SW480 (cell line): Measurements from ENCODE around the gene RARG.
A peak's percentile ranks its signal among the peaks of the same experiment; 100 is the strongest.

Experiments used
- DNase-seq: peaks from one replicate; pipeline ENCODE4 v3.0.0-alpha.2; 2016; ENCODE audit warnings: low spot score

The RARG gene

DNA sequence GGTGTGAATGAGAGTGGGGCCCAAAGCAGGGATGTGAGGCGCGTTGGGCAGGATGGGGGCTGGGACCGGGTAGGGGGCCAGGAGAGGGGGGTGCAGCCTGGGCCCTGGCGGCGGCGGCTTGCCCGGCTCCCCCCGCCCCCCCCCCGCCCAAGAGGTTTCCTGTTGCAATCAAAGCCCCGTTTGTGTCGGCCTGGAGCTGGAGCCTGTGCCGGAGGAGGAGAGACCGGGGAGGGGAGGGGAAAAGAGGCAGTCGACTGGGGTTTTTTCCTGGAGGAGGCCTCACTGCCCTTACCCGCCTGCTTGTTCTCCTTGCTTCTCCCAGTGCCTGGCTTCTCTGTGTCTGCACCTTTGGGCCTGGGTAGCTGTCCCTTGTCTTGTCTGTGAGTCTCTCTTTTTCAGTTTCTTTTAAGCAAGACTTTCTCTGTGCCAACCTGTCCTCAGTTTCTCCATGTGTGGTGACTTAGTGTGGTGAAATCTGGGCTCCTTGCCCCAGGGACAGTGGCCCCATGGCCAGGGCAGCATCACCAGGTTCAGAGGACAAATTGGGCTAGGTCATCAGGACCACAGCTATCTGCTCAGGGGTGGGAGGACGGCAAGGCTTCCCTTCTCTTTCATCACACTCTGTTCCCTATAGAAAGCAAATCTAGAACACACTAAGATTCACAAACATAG lies 8.5 kb downstream of the RARG start:
- DNase-seq: no peak

DNA sequence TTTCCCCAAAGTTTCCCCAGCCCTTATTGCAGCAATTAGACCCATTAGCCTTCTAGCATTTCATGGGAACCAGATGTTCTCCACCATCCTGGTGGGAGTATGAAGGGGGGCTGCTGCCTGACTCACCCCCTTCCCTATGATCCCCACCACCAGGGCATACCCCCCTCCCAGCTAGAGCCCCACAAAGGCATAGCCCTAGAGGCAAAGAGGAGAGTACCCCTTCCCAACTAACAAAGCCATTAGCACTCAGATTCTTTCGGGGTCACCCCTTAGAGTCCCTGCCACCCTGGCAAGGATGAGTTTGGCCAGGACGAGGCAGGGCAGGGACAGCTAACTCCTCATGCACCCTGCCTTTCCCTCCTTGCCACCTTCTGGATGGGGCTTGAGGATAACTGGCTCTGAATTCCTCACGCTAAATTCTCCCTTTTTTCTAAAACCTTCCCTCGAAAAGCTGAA lies 9.2 kb downstream of the RARG start:
- DNase-seq: no peak

DNA sequence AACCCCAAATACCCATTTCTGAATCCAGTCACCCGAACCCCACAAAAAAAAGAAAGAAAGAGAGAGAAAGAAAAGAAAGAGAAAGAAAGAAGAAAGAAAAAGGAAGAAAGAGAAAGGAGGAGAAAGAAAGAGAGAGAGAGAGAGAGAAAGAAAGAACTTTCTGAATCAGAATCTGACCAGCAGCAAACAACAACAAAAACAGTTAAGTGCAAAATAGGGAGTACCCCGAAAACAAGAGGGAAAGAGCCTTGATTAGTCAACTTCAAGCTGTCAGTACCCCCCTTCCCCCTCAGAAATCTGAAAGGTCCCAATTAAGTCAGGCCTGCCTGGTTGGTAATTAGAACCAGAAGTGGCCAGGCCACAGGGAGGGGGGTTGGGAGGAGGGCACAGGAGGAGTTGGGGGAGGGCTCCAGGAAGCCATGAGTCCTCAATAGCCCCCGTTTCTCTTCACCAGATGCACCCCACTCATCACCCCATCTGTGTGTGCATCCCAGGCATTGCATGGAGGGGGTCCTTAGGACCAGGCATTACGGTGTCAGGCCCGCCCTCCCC lies 9.8 kb downstream of the RARG start:
- no peak for DNase-seq

DNA sequence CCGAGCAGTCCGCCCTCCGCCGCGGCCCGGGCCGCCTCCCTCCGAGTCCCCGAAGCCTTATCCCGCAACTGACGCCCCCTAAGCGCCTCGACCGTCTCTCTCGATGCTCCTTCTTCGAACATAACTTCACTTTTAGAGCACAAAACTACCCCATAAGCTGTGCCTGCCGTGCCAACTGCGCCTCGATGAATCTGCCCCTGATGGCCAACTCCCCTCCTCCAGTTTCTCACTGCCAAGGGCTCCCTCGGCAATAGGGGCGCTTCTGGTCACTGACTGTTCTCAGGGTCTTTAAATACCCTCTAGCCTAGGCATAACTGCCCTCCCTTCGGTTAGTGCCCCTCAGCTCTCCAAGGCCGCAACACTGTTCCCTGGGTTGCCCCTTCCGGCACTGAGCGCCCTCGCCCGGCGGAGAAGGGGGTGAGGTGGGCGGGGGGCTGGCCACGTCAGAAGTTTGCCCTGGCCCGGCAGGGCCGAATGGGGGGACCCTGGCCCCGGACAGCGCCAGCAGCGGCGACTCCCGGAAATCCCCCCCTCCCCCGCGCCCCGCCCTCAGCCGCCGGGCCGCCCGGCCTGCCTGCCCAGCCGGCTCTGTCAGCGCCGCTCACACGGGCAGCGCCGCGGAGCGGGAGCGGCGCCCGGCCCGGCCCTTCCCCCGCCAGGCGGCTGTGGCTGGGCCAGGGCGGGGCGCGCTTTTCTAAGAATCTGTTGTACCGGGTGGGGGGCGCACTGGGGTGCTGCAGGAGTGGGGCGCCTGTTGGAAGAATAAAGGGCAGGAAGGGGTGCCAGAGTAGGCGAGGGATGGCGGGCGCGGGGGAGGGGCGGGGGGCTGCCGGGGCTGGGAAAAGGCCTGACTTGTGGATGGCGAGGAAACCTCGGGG lies 10.6 kb downstream of the RARG start:
- DNase-seq: peak; percentile 67

DNA sequence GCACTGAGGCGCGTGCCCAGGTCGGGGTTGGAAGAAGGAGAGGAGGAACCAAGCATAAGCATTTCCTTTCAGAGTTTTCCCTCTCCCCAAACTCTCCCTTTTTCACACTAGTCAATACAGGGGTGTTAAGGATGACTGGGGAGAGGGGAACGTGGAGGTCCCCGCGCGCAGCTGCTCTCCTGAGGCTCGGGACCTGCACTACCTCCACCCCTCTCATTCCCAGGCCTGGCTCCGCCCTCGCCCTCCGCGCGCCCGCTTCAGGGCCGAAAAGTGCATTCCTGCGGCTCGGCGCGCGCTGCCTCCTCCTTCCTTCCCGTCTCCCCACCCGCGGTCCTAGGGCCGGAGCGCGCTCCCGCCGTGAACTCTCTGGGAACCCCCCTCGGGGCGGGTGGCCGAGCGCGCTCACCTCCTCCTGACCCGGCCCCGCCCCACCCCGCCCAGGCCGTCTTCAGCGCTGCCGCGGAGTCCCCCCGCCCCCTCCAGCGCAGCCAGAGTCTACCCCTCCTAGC lies 11.3 kb downstream of the RARG start:
- DNase-seq: peak; percentile 95

DNA sequence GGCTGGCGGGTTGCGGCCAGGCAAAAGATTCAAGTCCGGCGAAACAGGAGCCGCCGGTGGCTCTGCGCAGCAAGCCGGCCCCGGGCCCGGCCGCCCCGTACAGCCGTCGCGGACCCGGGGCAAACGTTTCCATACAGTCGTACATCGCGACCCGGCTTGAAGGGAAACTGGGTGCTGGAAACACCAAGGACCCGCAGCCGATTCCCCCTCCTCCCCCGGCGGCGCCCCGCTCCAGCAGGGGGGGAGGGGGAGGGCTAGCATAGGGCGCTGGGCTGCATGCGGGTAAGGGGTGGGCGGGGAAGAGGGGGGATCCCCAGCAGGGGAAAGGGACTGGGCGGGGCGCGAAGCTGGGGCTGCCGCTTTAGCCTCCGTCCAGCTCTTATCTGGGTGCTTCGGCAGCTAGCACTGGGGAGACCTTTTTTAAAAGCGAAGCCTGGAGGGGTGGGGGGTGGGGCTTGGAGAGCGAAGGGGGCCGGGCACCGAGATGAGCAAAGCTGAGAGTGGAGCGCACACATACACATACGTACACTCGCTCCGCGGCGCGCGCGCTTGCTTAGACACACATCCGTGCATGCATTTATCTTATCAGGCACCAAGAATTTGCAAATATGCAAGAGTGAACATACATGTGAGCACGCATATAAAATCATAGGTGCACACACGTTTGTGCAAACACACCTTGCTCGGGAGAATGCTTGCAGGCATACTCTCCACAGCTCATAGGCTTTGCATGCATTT lies 11.9 kb downstream of the RARG start:
- peak; percentile 77 for DNase-seq

DNA sequence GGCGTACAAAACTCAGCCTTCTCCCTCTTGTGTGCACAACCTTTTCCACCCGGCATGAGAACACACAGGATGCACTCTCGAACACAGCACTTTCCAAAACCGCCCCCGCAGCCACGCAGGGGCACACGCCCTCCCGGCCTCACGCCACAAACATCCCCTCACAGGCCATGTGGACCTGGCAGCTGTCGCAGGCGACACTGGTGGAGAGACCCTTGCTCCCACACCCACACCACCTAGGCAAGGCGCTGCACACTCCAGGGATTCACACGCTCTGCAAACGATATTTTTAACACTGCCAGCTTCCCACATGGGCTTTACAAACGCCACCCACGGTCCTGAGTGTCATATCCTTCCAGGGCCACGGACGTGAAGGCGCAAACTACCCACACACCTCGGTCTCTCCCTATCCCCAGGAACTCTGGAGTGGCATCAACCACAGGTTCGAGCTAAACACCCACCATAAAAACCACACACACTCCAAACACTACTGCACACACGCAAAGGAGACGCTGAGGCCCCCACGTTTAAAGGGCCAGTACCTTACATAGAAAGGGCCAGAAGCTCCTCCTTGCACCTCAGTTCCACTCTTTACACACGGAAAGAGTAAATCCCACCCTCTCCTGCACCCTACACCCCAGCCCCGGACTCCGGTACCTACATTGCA lies 12.6 kb downstream of the RARG start:
- peak; percentile 65 for DNase-seq

DNA sequence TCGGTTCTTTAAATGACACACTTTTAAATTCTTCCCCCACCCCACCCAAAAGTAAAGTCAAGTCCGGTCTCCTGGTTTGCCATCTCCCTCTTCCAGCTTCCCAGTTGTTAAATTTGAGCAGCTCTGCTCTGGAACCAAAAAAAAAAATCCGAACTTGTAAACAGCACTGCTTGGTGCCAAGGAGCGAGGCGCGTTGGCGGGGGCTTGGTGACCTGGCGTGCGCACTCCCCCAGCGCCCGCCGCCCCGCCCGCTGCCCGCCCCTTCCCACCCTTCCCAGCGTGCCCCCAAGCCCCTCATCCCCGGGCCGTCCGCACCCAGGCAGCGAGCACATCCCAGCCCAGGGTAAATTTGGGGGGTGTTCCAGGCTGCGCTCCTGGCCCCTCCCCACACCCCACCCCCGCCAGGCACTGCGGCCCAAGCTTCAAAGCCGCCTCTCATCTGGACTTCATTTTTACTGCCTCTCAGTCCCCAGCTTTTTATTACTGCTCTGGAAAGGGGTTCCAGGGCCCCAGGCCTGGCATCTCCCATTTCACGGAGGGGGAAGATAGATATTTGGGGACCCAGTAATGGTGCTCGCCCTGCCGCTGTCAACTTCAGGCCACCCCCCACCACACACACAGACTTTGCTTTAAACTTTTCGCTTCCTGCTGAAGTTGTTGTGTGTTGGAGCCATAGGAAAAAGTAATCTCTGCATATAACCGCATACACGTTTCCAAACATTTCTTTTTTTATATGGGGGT lies 13.3 kb downstream of the RARG start:
- DNase-seq: no peak

DNA sequence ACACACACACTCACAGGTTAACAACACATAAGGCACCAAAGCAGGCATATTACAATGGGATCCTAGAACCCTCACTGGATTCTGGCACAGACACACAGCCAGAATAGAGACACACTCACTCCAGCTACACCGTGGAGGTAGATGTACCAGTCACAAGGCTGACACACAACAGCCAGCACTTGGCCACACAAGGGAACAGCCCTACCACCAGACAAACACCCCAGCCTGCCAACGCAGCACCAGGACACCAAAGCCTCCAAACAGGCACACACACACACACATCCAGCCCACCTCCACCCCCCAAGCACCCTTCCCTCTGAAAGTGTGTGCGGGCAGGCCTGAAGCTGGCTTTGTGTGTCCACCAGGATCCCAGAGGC lies 14.1 kb downstream of the RARG start:
- no peak for DNase-seq

DNA sequence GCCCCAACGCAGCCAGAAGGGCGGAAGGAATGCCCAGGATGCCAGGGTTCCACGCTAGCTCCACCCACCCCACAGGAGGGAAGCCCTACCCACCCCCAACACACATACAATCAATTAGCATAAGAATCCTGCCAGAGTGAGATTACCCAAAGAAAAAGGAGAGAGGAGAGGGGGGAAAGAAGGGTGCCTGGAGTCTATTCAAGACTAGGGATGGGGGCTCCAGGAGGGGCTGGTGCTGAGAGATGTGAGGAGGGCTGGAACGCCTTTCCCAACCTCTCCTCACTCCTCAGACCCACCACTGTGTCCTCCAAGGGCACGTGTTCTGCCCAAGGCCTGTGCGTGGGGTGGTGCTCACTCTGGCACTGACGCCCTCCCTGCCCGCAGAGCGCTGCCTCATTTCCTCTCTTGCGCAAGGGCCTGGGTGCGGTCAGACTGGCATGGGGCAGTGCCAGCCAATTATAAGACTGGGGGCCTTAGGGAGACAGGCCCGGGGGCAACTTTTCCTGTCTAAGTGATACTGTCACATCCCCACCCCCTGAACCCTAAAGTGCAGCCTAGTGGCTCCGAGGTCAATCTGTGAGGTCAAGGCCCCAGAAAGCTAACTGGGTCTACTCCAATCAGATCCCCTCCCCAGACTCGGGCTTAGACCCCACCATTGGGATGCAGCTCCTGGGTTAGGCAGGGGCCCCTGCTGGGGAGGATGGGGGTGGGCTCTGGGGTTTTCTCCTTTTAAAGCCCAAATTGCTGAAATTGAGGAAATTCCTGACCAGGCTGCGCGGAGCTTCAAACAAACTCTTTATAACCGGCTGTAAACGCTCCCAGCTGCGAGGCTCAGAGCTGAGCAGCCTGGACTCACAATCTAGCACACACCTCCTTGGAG lies 14.7 kb downstream of the RARG start:
- DNase-seq: no peak

DNA sequence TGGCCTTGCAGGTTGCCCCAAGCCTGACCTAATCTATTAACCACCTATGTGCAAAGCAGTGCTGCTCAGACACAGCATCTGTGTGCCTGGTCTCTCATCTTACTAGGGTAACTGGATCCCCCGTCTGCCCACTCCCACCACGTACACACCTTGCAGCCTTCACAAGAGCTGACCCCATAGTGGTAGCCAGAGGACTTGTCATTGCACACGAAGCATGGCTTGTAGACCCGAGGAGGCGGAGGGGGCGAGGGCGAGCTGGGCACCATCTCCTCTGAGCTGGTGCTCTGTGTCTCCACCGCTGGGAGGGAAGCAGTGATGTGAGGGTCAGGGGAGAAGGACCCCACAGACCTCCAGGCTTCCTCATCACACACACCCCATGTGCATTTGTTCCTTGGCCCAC lies 16.5 kb downstream of the RARG start:
- DNase-seq: no peak

DNA sequence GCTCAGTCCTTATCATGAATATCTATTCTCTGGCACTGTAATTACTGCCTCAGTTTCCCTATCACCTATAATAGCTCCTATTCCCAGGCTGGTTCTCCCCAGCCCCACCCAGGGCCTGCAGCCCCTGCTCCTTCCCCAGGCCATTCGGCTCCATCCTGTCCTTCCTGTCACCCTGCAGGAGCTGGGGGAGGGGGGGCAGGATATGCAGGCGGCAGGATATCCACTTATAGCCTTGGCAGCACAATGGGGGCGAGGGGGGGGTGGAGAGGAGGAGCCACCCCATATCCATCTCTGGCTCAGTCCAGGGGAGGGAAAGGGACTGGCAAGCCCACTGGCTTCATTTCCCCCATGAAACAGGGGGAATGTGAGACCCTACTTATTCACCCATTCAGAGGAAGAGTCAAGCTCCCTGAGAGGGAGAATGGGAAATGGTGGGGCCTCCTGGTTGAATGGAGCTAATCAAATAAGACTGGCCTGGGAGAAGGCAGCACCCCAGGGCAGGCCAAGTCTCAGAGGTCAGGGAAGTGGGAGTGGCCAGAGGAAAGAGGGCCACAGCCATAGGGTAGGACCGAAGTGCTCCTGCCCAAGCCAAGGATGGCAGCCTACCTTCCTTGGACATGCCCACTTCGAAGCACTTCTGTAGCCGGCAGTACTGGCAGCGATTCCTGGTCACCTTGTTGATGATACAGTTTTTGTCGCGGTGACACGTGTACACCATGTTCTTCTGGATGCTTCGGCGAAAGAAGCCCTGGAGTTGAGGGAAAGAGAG lies 17.1 kb downstream of the RARG start:
- no peak for DNase-seq

DNA sequence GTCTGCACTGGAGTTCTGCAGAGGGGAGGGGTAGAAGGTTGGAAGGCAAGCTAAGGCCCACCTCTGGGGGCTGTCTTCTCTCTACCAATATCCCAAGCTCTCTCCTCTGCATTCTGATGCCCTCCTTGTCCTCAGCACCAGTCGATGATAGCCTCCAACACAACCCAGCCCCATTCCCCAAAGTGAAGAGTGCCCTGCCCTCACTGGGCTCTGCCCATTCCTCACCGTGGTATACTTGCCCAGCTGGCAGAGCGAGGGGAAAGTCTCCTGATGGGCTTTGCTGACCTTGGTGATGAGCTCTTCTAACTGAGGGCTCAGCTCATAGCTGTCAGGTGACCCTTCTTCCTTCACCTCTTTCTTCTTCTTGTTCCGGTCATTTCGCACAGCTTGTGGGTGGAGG lies 17.8 kb downstream of the RARG start:
- DNase-seq: no peak

DNA sequence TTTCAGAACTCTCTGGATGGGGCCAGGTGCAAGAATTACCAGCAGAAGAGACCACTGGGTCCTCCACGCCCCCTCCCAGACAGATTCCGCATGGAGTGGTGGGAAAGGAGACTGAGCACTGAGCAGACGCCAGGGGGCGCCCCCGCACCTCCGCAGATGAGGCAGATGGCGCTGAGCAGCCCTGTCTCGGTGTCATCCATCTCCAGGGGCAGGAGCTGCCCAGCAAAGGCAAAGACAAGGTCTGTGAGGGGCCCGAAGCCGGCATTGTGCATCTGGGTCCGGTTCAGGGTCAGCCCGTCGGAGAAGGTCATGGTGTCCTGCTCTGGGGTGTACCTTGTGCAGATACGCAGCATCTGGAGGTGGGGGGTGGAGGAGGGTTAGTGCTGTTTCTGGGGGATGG lies 18.7 kb downstream of the RARG start:
- peak; percentile 67 for DNase-seq

DNA sequence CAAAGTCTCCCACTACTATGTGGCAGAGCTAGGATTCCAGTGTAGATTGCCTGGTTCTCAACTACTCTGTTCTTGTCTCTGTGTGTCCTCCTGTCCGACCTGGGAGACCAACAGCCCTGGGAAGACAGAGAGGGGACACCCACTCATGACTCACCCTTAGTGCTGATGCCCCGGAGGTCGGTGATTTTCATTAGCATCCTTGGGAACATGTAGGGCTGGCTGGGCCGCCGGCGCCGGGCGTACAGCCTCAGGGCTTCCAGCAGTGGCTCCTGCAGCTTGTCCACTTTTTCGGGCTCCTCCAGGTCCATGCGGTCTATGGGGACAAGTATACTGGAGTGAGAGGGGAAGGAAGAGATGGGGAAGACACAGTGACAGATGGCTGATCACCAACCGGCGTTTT lies 19.1 kb downstream of the RARG start:
- no peak for DNase-seq

DNA sequence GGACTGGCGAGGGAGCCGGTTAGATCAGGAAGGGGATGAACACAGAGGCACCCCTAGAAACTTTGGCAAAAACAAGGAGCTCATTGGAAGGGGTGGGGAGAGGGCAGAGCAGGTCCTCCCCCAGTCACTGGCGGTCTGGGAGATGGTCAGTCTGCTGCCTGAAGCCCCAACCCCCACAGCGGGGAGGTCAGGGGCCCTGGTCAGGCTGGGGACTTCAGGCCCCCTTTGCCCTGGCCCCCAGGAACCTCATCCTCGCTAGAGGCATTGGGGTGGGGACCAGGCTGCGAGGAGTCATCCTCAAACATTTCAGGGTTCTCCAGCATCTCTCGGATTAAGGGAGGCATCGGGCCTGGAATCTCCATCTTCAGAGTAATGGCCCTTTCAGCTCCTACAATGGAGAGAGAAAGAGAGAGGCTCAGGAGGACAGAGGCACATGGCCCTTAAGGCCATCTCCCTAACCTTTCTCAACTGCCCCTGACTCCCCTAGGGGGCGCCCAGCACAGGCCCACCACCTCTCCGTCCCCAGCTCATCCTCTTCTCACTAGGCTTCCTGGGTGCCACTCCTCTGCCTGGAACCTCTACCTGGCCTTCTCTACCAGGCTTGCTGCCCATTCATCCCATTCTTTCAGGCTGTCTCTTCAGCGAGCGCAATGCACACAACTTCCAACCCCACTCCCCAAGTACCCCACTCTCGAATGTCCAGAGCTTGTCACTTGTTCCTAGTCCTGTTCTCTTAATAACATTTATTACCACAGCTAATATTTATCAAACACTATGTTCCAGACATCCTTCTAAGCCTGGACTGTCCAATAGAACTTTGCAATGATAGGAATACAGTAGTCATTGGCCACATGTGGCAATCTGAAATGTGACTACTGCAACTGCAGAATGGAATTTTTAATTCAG lies 20.3 kb downstream of the RARG start:
- DNase-seq: peak; percentile 43

DNA sequence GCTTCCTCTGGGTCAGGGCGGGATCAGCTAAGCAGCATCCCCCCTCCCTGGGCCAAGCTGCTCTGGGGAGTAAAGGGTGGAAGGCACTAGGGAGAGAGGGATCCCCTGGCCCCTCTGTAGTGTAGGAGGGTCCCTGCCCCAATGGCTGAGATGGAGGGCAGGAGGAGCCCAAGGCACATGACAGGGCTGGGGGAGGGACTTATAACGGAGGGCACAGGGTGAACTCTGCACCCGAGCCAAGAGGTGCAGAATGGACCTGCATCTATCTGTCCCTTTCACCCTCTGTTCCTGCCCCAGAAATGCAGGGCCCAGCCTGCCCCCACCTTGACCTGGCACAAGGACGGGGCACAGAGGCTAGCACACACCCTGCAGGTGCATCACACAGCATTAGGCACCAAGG lies 21.2 kb downstream of the RARG start:
- no peak for DNase-seq

DNA sequence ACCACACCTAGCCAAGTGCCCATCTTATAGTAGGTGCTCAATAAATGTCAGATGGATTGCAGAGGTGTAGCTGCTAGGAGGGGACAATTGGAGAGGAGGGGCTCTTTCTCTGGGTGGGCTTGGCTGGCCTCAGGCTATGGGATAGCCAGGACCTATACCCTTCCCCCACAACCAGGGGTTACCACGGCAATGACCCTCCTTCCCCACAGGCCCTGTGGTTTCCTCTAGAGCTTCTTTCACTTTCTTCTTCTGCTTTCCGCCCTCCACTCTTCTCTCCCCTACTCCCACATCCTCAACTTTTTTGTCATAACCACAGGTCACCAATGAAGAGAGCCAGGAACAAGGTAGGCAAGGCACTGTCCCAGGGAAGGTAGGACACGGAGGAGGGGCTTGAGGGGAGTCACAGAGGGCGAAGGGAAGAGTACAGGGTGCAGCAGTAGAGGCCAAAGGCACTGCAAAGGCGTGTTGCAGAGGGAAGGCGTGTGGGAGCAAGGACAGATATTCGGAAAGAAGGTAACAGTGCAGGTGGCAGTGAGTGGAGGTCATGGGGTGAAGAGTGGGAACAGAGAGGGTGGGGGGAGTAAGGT lies 23.0 kb downstream of the RARG start:
- no peak for DNase-seq
